H1 (cell line): ENCODE data around the gene SESN2. TPM values are rescaled to one million over a fixed set of nuclear protein-coding genes. Genes with fewer than 3 reads are reported as not detected.

ENCODE experiments used
- KDM4A ChIP-seq: IDR thresholded peaks from one replicate; pipeline ENCODE4 v1.7.1; 2012; ENCODE audit warnings: low read depth, mild to moderate bottlenecking, moderate library complexity, low read length, inconsistent platforms; ENCODE audit not compliant: severe bottlenecking
- NRF1 ChIP-seq: IDR thresholded peaks from 2 replicates; pipeline ENCODE4 v1.6.1; 2011; ENCODE audit warnings: mild to moderate bottlenecking, low read depth, low read length, improper control_type of control experiment
- TAF1 ChIP-seq: IDR thresholded peaks from 2 replicates; pipeline ENCODE4 v1.6.1; 2011; ENCODE audit warnings: mild to moderate bottlenecking, low read depth, low read length
- polyA plus RNA-seq, 7 experiments: library from polyadenylated mRNA; depleted of rRNA in 3 of 7; stranded (reverse) in 5 of 7; unstranded in 2 of 7; fragments of >200 nt in 5 of 7; fragments of 200-250 nt in 2 of 7; gene quantifications; 1 replicate in 5 of 7; 2 replicates in 1 of 7; 4 replicates in 1 of 7; pipeline versions ENCODE4 v1.2.1 to v1.2.3, GENCODE V29; 2011 to 2013; ENCODE audit warnings: missing spikeins in 2 of 7, mixed read lengths in 2 of 7
- total RNA-seq: library from RNA; stranded (reverse); fragmentation: NEBNext Ultra II Directional; extraction: Animal tissue kit (Norgen Biotek cat#: 25700); gene quantifications from 2 replicates; pipeline ENCODE4 v1.2.1, GENCODE V29; 2021

Gene SESN2
- total and polyA plus RNA-seq, 2 of the 8 experiments (the other 6 are each of a cell fraction or from before 2014, with no cell fraction given): 25.1 to 33.0 TPM

GRCh38 chr1:28326515-28326914 is 67.2 kb downstream of the SESN2 start (continued):
- TF ChIP-seq KDM4A: no peak
- no peak for TF ChIP-seq TAF1
- no peak for TF ChIP-seq NRF1
